HFFc6 (cell line): ENCODE measurements around the gene CKAP2L. TPM values are rescaled to one million over a fixed set of nuclear protein-coding genes. Genes with fewer than 3 reads are reported as not detected.

Experiments used
- DNase-seq: peaks from one replicate; pipeline ENCODE4 v3.0.0-alpha.2; 2018
- H3K27ac Mint-ChIP-seq: 2 replicates; pipeline ENCODE4 v1.8.0; 2020; ENCODE audit warnings: mild to moderate bottlenecking, mixed read lengths
- H3K27me3 Mint-ChIP-seq: 2 replicates; pipeline ENCODE4 v1.8.0; 2021; ENCODE audit warnings: mild to moderate bottlenecking, moderate library complexity, mixed read lengths; ENCODE audit not compliant: insufficient read depth
- H3K36me3 Mint-ChIP-seq: 2 replicates; pipeline ENCODE4 v1.8.0; 2021; ENCODE audit warnings: low read depth, mixed read lengths
- H3K4me1 Mint-ChIP-seq: 2 replicates; pipeline ENCODE4 v1.8.0; 2020; ENCODE audit warnings: low read depth, mixed read lengths
- H3K4me3 Mint-ChIP-seq: 2 replicates; pipeline ENCODE4 v1.8.0; 2020; ENCODE audit warnings: mild to moderate bottlenecking, moderate library complexity, mixed read lengths
- H3K9me3 Mint-ChIP-seq: 2 replicates; pipeline ENCODE4 v1.8.0; 2020; ENCODE audit warnings: mild to moderate bottlenecking, mixed read lengths
- total RNA-seq, 6 experiments: library from RNA; stranded (reverse); fragmentation: NEBNext Ultra II Directional; extraction: Animal tissue kit (Norgen Biotek cat#: 25700); gene quantifications; 2 replicates in 1 of 6; 3 replicates in 5 of 6; pipeline ENCODE4 v1.2.3, GENCODE V29; 2021
- TF ChIP-seq, protein P1 (sequence below): fragments of 200-600 bp; sonication (generic); IDR thresholded peaks from 2 replicates; pipeline ENCODE4 v1.5.0; 2021; ENCODE audit warnings: antibody characterized with exemption, mild to moderate bottlenecking

CKAP2L gene
- total RNA-seq, 6 experiments from 2014 or later: 10.6 to 35.7 (median 30.2) TPM

DNA sequence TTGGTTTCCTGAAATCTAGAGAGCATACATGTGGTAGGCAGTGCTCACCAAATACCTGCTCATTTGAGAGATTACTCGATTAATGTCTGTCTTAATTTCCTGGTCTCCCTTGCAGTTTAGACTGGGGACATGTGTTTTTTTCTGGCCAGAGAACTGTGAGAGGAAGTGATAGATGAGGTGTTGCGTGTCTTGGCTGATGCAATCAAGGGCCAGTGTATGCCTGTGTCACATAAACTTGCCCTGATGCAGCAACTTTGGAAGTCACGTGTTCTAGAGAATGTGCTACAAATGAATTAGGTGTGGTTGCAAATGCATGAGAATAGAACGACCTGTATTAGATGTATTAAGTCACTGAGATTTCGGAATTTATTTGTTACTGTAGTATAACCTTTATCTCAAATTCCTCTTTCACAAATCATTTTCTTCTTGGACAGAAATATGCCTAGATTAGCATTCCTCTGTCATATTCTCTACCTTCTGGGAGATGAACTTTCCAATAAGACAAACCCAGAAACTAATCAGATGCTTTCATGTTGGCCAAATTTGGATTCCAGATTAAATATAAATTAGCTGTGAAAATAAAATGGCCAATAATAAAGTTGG, 29.8 kb upstream of the CKAP2L start:
- peaks cover 22% of the 10 kb centered on the region for H3K36me3 Mint-ChIP-seq
- peaks cover 38% of the 10 kb centered on the region for H3K4me1 Mint-ChIP-seq
- H3K9me3 Mint-ChIP-seq: peaks cover 11% of the 10 kb centered on the region
- peak; percentile 82 for DNase-seq
- TF ChIP-seq, protein P1, sequence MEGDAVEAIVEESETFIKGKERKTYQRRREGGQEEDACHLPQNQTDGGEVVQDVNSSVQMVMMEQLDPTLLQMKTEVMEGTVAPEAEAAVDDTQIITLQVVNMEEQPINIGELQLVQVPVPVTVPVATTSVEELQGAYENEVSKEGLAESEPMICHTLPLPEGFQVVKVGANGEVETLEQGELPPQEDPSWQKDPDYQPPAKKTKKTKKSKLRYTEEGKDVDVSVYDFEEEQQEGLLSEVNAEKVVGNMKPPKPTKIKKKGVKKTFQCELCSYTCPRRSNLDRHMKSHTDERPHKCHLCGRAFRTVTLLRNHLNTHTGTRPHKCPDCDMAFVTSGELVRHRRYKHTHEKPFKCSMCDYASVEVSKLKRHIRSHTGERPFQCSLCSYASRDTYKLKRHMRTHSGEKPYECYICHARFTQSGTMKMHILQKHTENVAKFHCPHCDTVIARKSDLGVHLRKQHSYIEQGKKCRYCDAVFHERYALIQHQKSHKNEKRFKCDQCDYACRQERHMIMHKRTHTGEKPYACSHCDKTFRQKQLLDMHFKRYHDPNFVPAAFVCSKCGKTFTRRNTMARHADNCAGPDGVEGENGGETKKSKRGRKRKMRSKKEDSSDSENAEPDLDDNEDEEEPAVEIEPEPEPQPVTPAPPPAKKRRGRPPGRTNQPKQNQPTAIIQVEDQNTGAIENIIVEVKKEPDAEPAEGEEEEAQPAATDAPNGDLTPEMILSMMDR: no peak
- H3K4me3 Mint-ChIP-seq: peak overlapping the region; percentile 20; the same call in 1 of the 2 replicates
- peaks cover 4% of the 10 kb centered on the region; the same call in 1 of the 2 replicates for H3K27me3 Mint-ChIP-seq
- H3K27ac Mint-ChIP-seq: peak overlapping the region; percentile 85

DNA sequence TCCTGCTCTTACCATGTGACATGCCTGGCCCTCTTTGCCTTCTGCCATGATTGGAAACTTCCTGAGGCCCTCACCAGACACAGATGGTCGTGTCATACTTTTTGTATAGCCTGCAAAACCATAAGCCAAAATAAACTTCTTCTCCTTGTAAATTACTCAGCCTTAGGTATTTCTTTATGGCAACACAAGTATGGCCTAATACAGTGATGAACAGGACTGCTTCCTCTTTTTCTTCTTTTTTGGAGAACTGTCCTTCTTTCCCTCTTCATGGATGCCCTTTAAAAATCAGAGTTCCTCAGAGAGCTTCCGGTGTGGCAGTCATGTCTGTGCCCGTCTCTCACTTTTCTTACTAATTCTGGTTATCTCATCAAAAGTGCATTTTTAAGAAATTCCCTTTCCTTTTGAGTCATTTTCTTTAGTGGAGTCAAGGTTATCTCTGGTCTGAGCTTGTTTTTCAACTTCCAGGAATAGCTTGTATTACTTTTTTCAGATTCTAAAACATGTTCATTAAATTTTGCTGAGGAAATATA, 29.1 kb upstream of the CKAP2L start:
- peaks cover 4% of the 10 kb centered on the region; the same call in 1 of the 2 replicates for H3K27me3 Mint-ChIP-seq
- peaks cover 11% of the 10 kb centered on the region for H3K9me3 Mint-ChIP-seq
- peaks cover 32% of the 10 kb centered on the region for H3K4me1 Mint-ChIP-seq
- peak; percentile 13 for DNase-seq
- peak overlapping the region; percentile 85 for H3K27ac Mint-ChIP-seq
- peak overlapping the region; percentile 14 for H3K4me3 Mint-ChIP-seq
- TF ChIP-seq, protein P1: no peak
- H3K36me3 Mint-ChIP-seq: peaks cover 17% of the 10 kb centered on the region

DNA sequence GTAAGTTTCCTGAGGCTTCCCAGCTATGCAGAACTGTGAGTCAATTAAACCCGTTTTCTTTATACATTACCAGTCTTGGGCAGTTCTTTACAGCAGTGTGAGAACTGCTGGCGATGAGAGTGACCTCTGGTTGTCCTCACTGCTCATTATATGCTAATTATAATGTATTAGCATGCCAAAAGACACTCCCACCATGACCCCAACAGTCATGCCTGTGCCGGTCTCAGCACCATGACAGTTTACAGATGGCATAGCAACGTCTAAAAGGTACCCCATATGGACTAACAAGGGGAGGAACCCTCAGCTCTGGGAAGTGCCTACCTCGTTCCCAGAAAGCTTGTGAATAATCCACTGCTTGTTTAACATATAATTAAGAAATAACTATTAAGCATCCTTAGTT, 28.0 kb upstream of the CKAP2L start:
- DNase-seq: no peak
- Mint-ChIP-seq H3K36me3 (peaks cover 17% of the 10 kb centered on the region), H3K4me3 (no peak overlapping the region), H3K4me1 (peaks cover 32% of the 10 kb centered on the region), H3K27ac (no peak overlapping the region), H3K9me3 (peaks cover 11% of the 10 kb centered on the region), H3K27me3 (peaks cover 4% of the 10 kb centered on the region; the same call in 1 of the 2 replicates)
- TF ChIP-seq, protein P1: no peak

DNA sequence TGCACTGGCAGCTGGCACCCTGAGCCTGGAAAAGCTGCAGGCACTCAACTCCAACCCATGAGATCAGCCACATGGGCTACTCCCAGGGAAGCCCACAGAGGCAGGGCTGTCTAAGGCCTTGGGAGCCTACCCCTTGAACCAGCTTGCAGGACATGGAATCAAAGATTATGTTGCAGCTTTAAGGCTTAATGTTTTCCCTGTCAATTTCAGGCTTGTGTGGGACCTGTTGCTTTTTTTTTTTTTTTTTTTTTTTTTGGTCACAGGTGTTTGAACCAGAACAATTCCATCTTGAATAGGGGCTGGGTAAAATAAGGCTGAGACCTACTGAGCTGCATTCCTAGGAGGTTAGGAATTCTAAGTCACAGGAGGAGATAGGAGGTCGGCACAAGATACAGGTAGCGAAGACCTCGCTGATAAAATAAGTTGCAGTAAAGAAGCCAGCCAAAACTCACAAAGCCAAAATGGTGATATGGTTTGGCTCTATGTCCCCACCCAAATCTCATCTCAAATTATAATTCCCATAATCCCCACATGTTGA, 27.4 kb upstream of the CKAP2L start:
- peaks cover 32% of the 10 kb centered on the region for H3K4me1 Mint-ChIP-seq
- peaks cover 17% of the 10 kb centered on the region for H3K36me3 Mint-ChIP-seq
- no peak for DNase-seq
- H3K27ac Mint-ChIP-seq: no peak overlapping the region
- TF ChIP-seq, protein P1: no peak
- H3K27me3 Mint-ChIP-seq: peaks cover 4% of the 10 kb centered on the region; the same call in 1 of the 2 replicates
- H3K4me3 Mint-ChIP-seq: no peak overlapping the region
- H3K9me3 Mint-ChIP-seq: peaks cover 11% of the 10 kb centered on the region

DNA sequence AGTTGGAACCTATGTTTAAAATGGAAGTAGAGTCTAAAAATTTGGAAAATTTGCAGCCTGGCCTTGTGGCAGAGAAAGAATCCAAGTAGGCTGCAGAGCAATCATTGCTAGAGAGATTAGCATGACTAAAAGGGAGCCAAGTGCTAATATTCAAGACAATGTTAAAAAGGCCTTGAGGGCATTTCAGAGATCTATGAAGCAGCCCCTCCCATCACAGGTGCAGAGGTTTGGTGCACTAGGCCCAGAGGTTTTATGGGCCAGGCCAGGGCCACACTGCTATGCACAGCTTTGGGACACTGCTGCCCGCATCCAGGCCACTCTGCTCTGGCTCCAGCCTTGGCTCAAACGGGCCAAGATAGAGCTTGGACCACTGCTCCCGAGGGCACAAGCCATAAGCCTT, 26.6 kb upstream of the CKAP2L start:
- Mint-ChIP-seq H3K9me3 (peaks cover 11% of the 10 kb centered on the region), H3K4me1 (peaks cover 32% of the 10 kb centered on the region), H3K36me3 (peaks cover 17% of the 10 kb centered on the region), H3K27ac (no peak overlapping the region), H3K4me3 (no peak overlapping the region), H3K27me3 (peaks cover 4% of the 10 kb centered on the region; the same call in 1 of the 2 replicates)
- TF ChIP-seq, protein P1: no peak
- DNase-seq: no peak
